GM18907 (cell line): ENCODE data around the gene ACTRT2.

ENCODE experiments used
- ATAC-seq: cut with Tn5 transposase; IDR thresholded peaks from one replicate; pipeline ENCODE4 v1.9.1; 2021; ENCODE audit warnings: mild to moderate bottlenecking, moderate library complexity; ENCODE audit not compliant: unreplicated experiment

ACTRT2 gene

DNA sequence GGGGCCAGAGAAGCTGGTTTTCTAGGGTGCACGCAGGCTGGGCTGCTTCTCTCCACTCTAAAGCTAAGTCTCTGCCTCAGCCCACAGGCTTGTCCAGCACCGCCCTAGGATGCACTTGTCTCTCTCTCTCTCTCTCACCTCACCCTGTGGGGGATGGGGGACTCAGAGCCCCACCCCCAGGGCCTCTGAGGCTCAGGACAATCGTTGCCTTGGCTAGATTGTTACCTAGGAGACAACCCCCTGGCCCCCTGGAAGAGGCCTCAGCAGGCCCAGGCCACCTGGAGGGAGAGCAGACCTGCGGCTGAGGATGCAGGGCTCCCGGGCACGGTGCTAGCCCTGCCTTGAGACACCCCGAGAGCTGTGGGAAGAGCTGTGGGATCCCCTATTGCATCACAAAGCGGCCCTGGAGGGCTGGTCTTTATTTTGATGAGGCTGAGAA, at the start of gene ACTRT2:
TSS of gene ACTRT2 (plus strand) at position 235 of the 439 bp plus-strand sequence. CDS start 220 bp downstream, outside the sequence.
- ATAC-seq = no peak

DNA sequence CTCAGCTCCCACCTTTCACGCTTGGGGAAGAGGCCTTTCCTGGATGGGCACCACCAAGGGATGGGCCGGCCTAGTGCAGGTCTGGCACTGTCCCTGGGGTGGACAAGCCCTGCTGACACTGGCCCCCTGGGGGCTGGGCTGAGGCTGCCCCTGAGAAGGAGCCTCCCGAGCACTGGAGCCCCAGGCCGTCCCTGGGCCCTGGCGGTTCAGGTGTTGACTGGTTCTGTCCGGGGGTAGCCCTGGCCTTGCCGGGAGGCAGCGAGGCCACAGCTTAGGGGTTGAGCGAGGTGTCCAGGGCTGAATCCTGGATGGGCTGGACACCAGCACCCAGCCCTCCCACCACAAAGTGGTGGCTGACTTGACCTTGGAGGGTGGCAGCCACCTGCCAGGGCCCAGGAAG, 49.7 kb upstream of the ACTRT2 start:
- no peak for ATAC-seq

DNA sequence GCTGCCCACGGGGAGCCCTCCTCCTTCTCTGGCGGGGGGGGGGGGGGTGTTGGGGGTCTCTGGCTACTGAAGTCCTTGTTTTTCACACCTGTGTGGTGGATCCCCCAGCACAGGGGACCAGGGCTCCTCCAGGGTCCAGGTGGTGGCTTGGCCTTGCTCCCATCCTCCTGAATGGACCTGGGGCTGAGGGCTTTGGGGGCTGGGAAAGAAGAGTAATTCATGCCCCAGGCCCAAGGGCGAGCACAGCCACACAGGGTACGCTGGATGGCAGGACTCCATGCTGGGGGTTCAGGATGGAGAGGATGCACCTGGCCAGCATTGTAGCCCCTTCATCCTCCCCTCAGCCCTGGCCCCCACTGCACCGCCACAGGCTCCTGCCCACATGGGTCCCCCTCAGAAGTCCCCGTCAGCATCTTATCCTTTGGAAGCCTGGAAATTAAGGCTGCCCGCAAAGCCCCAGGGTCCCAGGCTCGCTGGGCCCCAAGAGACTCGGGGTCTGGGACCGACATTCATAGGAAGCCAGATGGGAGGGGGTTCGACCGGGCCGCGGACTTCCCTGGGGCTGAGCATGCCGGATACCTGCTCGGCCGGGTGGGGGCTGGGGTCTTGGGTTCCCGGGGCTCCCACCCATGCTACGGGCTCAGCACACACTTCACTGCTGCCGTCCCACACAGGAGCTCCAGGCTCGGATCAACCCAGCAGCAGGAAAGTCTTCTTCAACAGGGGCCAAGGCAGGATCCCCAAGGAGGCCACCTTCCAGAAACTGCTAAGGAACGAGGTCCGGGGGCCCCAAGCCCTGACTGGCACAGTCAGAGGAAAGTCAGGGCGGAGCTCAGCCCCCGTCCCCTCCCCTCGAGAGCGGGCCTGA, 49.0 kb upstream of the ACTRT2 start:
- ATAC-seq = no peak

DNA sequence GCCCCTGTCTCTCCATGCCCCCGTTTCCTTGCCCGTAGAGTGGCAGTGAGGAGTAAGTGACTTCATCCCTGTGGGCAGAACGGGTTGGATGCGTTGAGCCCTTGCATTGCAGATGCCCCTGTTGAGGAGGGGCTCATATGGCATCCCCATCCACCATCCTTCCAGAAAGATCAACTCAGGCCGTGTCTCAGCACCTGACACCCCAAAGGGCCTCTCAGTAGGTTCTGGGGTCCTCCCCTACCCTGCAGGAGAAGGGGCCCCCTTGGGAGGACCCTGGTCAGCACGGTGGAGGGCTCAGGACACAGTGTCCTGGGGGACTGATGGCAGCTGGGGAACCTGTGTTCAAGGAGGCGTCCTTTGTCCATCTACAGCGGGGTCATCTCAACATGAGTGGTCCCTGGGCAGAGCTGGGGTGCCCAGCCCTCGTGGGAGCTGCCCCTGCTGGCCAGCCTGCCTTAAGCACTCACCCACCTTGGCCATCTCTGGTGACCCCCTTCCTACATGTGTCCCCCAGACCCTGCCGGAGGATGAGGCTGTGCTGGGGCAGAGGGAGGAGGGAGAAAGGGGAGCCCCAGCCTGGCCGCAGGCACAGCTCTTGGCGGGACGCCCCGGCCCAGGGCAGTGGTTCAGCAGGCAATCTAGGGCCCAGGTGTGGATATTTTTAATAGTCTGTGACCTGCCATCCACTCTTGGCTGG, 48.2 kb upstream of the ACTRT2 start:
- no peak for ATAC-seq

DNA sequence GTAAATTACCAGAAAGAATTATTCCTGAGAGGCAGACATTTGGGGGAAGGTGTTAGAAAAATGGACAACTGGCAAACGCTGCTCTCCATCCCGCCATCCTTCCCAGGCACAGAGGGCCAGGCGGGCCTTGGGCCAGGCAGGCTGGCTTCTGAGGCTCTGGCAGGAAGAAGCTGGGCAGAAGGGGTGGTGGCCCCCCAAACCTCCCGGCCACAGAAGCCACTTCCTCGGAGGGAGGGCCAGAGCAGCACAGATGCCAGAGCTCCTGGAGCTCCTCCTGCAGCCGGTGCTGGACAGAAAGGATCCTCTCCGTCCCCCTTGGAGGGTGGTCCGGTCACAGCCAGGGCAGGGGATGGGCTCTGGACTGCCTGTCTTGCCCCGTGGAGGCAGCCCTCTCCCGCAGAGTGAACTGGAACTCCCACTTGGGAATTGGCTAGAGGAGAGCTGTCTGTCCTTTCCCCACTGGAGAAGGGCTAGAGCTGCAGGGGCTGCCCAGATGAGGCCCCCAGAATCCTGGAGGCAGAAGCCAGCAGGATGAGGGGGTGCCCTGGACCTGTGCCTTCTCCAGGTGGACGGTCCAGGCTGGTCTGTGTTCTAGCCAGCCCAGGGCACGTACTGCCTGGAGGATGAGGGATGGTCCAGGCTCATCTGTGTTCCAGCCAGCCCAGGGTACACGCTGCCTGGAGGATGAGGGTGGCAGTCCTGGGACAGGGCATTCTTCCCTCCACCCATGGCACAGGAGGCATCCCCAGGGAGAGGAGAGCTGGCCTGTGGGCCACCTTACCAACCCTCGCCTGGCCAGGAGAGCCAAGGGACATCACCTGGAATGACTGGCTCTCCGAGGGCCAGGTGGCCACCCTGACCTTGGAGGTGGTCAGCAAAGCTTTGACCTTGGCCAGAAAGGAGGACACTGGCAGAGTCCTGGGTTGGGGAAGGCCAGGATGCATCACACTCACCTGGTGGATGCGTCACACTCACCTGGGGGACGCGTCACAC, 47.4 kb upstream of the ACTRT2 start:
- no peak for ATAC-seq

DNA sequence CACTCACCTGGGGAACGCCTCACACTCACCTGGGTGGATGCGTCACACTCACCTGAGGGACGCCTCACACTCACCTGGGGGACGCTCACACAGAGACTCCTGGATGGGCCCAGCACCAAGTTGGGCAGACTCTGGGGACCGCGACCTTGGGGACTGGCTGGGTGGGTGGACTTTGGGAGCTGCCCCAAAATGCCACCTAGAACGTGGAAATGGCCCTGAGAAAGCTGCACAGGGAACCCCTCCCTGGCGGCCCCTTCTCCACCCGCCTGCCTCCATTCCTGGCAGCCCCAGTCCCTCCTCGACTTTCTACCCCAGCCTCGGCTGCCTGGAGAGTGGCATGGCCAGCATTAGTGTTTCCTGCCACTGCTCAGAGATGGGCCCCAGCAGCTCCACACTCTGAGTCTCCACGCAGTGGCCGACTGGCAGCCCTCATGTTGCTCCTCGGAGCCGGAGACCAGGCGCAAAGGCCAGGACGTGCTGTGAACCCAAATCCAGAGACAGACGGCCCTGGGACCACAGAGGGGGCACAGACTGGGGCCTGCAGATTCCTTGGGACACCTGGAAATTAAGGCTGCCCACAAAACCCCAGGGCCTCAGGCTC, 46.5 kb upstream of the ACTRT2 start:
- no peak for ATAC-seq

DNA sequence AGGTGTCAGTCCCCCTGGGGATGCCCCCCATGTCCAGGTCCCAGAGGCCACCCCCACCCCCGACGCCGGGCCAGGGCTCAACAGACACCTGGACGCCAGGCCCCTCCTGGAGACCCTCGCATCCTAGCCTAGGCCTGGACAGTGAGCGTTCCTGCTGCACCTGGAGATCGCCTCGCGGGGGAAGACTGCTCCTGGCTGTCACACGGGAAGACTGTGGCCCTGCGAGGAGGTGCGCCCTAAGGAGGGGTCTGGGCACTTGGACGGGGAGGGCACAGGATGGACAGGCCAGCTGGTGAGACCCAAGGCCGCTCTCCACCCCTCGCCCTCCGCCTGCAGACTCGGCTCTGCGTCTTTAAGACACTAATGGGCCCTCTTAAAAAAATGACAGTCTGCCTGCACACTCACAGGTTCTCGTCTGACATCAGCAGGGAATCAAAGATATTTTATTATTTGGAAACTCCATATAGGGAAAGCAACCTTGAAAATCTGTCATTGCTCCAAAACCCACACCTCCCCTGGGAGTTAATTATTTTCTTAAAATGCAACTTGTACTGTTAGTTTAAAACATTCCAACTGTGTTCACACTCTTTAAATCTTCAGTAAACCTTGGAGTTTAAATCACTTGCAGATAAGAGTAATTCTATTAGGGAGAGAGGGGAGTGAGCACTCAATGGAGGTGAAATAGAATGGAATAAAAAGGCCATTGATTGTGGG, 45.6 kb upstream of the ACTRT2 start:
- ATAC-seq = no peak

DNA sequence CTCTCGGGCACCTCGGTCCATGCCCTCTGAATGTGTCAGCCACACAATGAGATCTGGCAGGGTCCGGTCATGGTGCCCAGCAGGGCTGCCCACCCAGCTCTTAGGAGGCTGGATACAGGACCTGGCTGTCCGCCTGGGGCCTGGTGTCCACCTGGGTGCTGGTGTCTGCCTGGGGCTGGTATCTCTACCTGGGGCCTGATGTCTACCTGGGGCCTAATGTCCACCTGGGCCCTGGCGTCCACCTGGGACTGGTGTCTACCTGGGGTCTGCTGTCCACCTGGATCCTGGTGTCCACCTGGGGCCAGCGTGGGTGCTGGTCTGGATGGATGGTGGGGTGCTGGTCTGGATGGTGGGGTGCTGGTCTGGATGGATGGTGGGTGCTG, 45.1 kb upstream of the ACTRT2 start:
- no peak for ATAC-seq

DNA sequence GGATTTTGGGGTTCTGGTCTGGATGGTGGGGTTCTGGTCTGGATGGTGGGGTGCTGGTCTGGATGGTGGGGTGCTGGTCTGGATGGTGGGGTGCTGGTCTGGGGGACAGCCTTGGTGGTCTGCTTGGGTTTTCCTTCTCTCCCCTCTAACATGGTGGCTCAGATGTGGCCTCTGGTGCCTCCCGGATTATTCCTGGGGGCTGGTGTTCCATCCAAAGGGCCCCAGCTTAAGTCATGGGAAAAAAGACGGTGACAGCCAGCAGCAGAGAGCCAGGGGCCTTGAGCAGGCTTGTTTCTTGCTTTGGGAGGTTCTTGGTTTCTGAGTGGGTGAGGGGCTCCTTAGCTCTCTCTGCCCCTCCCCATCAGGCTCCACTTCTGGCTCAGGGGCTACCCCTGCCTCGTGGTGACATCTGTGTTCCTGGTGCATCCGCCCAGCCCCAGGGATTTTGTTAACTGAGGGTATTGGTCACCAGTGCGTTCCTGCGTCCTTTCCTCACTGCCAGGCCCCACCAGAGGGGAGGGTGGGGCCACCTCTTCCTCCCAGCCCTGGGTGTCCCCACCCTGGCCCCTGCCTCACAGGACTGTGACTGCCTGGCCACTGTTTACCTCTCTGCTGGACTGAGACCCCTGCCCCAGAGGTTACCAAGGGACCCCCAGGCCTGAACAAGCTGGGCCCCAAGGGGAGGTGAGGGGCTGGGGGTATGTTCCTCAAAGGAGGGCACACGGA, 43.2 kb upstream of the ACTRT2 start:
- ATAC-seq = no peak

DNA sequence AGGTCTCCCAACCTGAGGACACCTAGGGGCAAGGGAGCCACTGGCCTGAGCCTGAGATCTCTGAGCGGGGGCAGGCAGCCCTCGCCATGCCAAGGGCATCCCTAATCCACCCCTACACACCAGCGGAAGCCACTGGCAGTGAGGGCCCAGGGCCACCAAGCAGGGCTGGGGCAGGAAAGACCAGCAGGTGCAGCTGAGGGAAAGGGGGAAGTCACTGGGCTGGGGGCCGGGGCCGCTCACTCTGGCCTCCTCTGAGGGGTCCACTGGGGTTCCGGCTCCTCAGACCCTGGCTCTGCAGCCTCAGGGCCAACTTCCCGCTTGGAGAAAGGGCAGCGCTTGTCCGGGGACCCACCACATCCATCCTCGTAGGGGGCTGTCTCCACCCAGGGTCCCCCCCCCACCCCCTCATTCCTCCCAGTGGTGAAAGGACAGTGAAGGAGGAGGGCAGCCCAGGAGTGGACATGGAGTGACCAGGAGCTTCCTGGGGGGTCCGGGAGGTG, 42.5 kb upstream of the ACTRT2 start:
- ATAC-seq = no peak

DNA sequence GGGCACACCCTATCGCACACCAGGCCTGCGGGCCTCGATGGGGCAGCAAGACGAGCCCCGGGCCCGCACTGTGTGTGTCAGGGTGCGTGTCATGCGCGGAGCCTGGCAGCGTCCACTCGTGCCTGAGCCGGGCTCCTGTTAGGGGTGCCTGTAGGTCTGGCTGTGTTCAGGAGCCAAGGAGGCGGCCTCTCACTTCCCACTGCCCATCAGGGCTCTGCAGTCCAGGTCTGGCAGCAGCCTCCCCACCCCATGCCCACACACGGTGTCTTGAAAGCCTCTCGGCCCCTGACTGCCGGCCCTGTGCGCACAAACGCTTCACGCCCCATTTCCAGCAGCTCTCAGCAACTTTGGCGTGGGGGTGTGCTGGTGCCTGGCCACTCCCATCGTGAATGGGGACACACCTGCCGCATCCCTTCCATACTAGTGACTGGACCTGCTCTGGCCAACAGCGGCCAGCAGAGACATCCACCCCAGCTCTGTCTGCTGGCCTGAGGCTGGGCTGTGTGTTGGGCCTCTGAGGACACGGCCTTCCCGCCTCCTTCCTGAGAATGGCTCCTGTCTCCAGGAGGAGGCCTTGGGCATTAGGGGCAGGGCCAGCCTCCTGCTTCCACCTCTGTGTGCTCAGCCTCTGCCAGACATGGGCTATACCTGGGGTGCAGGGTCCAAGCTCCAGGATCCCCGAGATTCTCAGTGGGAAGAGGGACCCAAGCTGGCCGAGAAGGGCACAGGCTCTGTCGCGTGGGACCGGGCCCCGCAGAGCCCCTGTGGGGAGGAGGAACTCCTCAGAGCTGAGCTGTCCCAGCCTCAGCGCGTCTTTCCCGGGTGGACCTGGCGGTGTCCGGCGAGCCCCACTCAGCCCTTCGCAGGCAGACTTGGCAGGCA, 41.8 kb upstream of the ACTRT2 start:
- no peak for ATAC-seq

DNA sequence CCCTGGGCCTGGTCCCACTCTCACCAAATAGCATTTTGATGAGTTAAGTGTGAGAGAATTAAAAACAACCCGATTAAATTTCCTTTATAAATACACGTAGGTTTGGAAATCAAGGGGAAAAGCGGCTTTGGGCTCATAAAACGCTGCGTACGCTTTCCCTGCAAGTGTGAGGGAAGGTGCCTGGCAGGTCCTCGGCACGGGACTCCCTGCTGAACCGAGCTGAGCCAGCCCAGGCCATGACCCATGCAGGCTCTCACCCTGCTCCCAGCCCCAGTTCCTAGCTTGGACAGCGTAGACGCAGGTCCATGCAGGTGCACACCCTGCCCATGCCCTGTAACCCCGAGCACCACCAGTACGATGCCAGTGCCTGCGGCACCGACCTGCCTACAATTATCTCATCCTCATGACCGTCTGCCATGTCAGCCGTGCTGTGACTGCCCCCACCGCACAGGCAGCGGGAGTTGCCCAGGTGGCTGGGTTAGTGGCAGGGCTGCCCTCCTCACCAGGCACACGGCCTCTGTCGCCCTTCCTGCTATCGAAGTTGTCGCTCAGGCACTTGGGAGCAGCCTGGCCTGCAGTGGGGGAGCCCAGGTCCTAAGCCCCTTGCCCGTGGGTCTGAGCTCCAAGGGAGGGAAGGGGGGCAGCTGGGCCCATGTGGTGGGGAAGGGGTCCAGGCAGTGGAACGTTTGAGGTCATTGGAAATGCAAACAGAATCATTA, 41.0 kb upstream of the ACTRT2 start:
- ATAC-seq = no peak

DNA sequence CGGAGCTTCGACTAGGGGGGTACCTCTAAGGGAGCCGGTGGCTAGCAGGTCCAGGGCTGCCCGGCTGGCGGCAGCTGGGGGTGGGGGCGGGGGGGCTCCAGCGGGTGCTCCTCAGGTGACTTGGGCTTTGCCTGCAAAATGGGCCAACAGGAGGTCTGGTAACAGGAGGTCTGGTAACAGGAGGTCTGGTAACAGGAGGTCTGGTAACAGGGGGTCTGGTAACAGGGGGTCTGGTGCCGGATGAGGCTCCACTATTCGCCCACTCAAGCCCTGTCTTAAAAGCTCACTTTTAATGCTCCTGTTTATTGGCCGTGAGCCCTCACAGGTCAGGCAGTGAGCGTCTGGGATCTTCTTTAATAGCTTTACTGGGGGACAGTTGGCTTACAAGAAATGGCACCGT, 40.4 kb upstream of the ACTRT2 start:
- no peak for ATAC-seq

DNA sequence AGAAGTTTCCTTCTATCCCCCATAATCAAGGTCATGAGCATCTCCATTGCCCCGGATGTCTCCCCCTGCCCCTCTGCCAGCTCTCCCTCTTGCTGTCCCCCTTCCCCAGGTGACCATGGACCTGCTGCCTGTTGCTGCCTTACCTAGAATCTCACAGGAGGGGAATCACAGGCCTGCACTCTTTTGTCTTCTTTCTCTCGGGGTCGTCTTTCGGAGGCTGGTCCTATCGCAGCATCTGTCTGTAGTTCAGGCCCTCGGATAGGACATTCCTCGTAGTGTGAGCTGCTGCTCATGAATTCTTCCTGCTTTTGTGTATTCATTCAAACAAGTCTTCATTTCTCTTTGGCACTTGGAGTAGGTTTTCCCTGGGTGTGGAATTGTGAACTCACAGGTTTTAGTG, 39.9 kb upstream of the ACTRT2 start:
- ATAC-seq = no peak

DNA sequence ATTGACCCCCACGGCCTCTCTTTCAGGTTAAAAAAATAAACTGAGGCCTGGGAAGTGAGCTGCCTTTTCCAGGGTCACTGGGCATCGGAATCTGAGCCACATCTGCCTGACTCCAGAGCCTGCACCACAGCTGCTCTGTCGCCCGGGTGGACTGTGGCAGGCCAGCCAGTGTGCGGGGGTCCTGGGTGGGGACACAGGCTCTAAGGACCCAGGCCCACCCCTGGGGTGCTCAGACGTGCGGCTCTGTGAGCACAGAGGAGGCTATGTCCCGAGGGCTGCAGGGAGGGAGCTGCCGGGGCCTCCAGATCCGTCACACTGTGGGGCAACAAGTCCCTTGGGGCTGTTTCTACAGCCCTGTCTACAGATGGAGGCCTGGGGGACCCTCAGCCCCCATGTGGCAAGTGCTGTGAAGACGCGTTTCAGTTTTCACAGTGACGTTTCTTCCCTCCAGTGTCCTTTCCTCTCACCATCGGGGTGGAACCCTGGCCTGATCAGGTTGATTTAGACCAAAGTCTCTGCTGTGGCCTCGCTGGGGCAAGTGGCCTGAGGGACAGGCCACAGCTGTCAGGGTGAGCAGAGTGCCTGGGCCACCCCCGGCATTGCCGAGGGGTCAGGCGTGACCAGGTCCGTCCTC, 39.2 kb upstream of the ACTRT2 start:
- ATAC-seq = no peak

DNA sequence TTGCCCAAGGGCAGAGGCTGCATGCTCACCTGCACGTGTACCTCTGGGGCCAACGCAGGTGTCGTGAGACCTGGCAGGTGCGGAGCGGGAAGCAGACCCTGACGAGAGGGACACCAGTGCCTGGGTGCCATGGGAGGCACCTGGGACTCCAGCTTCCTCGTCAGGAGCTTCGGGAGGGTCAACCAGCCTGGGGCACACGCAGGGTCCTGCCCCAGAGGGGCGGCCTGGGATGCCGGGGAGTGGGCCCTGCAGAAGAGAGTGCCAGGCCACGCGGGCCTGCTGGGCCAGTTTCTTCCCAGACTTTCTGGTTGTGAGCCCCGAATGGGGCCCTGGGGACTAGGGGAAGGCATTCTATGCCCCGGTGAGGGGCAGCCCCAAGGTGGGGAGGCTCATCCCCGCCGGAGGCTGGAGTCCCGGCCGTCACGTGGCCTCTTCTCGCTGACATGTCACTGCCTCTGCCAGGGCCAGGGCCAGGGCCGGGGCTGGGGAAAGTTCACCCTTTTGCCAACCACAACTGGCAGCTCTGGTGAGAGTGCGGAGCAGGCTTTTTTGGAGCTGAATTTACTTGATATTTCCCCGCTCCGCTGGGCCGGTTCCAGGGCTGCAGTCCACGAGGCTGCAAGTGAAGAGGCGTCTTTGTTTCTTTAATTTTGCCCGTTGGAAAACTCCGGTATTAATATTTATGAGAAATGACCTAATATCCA, 38.5 kb upstream of the ACTRT2 start:
- ATAC-seq = no peak

DNA sequence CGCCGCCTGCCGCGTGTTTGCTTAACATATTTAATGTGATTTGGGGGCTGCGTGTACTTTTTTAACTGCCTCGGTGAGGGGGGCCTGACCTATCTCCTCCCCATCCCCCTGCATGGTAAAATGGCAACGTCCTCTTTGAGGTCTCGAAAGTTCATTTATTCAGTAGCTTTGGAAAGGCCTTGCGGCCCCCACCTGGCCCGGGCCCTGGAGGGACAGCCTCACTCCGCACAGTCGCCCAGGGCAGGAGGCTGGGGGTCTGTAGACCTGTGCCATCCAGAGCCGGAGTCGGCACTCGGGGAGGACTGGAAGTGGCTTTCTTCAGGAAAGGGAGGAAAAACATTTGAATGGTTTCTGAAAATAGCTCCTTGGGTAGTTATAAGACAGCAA, 38.0 kb upstream of the ACTRT2 start:
- no peak for ATAC-seq
